HL-60 (cell line): ENCODE data around the gene SHOX.

ENCODE experiments used
- DNase-seq, 2 experiments: peaks; one replicate each; pipeline ENCODE4 v3.0.0-alpha.2; 2010 to 2020; ENCODE audit warnings: low read depth in 1 of 2, low spot score in 1 of 2
- H3K27ac ChIP-seq: fragments of 250-450 bp; sonication (Bioruptor Pico); replicated peaks from 2 replicates; pipeline ENCODE4 v1.5.1; 2020; ENCODE audit warnings: mild to moderate bottlenecking, moderate library complexity
- H3K27me3 ChIP-seq: fragments of 250-450 bp; sonication (Bioruptor Pico); 2 replicates; pipeline ENCODE4 v1.5.1; 2021; ENCODE audit warnings: mild to moderate bottlenecking, moderate library complexity; ENCODE audit not compliant: insufficient read depth, poor library complexity, severe bottlenecking
- H3K4me3 ChIP-seq: replicated peaks from 2 replicates; pipeline ENCODE4 v1.5.1; 2011; ENCODE audit warnings: mild to moderate bottlenecking, control low read depth, low read length; ENCODE audit not compliant: insufficient read depth
- GABPA ChIP-seq: IDR thresholded peaks from 2 replicates; pipeline ENCODE4 v1.6.1; 2012; ENCODE audit warnings: low read depth
- POLR2AphosphoS5 ChIP-seq: IDR thresholded peaks from 2 replicates; pipeline ENCODE4 v1.6.1; 2012; ENCODE audit warnings: low read depth
- REST ChIP-seq: IDR thresholded peaks from 2 replicates; pipeline ENCODE4 v1.6.1; 2012; ENCODE audit warnings: low read depth; ENCODE audit not compliant: insufficient replicate concordance
- SPI1 ChIP-seq: IDR thresholded peaks from 2 replicates; pipeline ENCODE4 v1.6.1; 2012; ENCODE audit warnings: low read depth, mild to moderate bottlenecking, borderline replicate concordance
- TF ChIP-seq, protein P1 (sequence below): IDR thresholded peaks from one replicate; pipeline ENCODE4 v1.5.1; 2011; ENCODE audit warnings: low read length, control low read depth, inconsistent platforms; ENCODE audit not compliant: insufficient read depth

SHOX gene

GRCh38 chrX:677376-677775 lies 46.8 kb downstream of the SHOX start:
- H3K27me3 ChIP-seq: no peaks in the 10 kb centered on the region

GRCh38 chrX:679291-679979 lies 48.8 kb downstream of the SHOX start:
- no peak overlapping the region for H3K27ac ChIP-seq
- TF ChIP-seq, protein P1, sequence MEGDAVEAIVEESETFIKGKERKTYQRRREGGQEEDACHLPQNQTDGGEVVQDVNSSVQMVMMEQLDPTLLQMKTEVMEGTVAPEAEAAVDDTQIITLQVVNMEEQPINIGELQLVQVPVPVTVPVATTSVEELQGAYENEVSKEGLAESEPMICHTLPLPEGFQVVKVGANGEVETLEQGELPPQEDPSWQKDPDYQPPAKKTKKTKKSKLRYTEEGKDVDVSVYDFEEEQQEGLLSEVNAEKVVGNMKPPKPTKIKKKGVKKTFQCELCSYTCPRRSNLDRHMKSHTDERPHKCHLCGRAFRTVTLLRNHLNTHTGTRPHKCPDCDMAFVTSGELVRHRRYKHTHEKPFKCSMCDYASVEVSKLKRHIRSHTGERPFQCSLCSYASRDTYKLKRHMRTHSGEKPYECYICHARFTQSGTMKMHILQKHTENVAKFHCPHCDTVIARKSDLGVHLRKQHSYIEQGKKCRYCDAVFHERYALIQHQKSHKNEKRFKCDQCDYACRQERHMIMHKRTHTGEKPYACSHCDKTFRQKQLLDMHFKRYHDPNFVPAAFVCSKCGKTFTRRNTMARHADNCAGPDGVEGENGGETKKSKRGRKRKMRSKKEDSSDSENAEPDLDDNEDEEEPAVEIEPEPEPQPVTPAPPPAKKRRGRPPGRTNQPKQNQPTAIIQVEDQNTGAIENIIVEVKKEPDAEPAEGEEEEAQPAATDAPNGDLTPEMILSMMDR: no peak
- no peak for TF ChIP-seq SPI1
- no peak for TF ChIP-seq GABPA
- TF ChIP-seq REST: no peak
- no peak for TF ChIP-seq POLR2AphosphoS5
- H3K4me3 ChIP-seq: no peak overlapping the region
- DNase-seq: no peak
- H3K27me3 ChIP-seq: no peaks in the 10 kb centered on the region

More at GRCh38 chrX:677376-677775, 46.8 kb downstream of the SHOX start:
- H3K27ac ChIP-seq: no peak overlapping the region
- no peak overlapping the region for H3K4me3 ChIP-seq
- DNase-seq: no peak
- TF ChIP-seq GABPA (no peak), REST (no peak), POLR2AphosphoS5 (no peak), SPI1 (no peak)
- TF ChIP-seq, protein P1: no peak

DNA sequence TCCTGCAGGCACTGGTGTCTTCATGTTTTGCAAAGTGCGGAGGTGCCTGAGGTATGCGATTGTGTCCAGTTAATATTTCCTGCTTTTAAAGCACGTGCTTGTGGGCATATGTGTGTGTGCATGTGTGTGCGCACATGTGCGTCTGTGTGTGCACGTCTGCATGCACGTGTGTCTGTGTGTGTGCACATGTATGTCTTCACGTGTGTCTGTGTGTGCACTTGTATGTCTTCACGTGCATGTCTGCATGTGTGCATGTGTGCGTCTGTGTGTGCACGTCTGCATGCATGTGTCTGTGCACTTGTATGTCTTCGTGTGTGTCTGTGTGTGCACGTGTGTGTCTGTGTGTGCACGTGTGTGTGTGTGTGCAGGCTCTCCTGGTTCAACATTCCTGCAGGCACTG lies 49.5 kb downstream of the SHOX start:
- DNase-seq: no peak
- Histone ChIP-seq H3K27ac (no peak overlapping the region), H3K27me3 (no peaks in the 10 kb centered on the region), H3K4me3 (no peak overlapping the region)
- TF ChIP-seq REST: no peak
- TF ChIP-seq GABPA: no peak
- TF ChIP-seq SPI1: no peak
- no peak for TF ChIP-seq POLR2AphosphoS5
- TF ChIP-seq, protein P1: no peak
